ENCODE results near the gene SCARF1. TPM values are rescaled to one million over a fixed set of nuclear protein-coding genes. Genes with fewer than 3 reads are reported as not detected.
A peak's percentile ranks its signal among the peaks of the same experiment; 100 is the strongest.

SCARF1 gene
- total RNA-seq, 1 donor from 2014 or later = 11.2 TPM

- ATAC-seq (ENCODE audit: poor library complexity) (no peak), DNase-seq (no peak)
- intact Hi-C loops (cut with DNase I) = no loop called here
Observed at GRCh38 chr17:1650731-1651558, 5.4 kb upstream of the SCARF1 start.

GRCh38 chr17:1649844-1650501 lies 4.4 kb upstream of the SCARF1 start, which contains the start of gene RILP:
Gene RILP (minus strand): TSS chr17:1649866. CDS start chr17:1649804, 62 bp downstream.
- intact Hi-C loops (cut with DNase I) = loop anchor here (5.0 kb wide), 1 partner anchor 78 kb away; no protein-coding TSS in a partner anchor
- ATAC-seq (ENCODE audit: poor library complexity) (peak; percentile 67), DNase-seq (peak; percentile 91)

GRCh38 chr17:1648963-1649843 lies 3.7 kb upstream of the SCARF1 start:
- ATAC-seq (ENCODE audit: poor library complexity) = peak; percentile 64
- intact Hi-C loops (cut with DNase I) = loop anchor here (5.0 kb wide), 1 partner anchor 77 kb away; no protein-coding TSS in a partner anchor
- peak; percentile 98 for DNase-seq

DNA sequence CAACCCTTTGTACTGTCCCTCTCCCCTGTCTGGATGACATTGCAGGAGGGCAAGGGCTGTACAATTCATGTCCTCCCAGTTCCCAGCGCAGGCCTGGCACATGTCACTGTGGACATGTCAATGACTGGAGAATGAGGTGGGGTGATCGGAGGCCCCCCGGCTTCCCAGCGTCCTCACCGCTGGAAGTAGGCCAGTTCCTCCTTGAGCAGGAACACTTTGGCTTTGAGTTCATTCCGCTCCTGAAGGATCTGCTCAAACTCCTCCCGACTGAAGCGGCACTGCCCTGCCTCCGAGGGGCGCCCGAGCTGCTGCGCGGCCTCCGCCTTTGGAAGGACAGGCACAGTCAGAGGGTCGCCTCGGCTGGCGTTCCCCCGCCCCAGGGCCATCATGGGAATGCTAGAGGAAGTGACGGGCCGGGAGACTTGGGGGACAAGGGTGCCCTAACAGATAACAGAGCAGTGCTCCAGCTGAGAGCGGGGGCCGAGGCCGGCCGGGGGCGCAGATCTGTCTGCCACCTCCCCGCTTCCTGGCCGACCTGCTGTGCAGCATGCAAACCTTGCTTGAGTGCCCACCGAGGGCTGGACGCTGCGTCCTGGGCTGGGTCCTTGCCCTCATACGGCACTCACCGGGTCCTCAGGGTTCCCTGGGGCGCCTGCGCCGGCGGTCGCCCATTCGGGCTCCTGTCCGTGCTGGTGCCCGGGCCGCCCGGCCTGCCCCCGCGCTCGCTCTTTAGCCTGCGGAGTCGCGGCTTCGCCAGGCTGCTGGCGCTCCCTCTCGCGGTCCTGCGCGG lies 2.8 kb upstream of the SCARF1 start:
- ATAC-seq (ENCODE audit: poor library complexity) (peak; percentile 62), DNase-seq (peak; percentile 76)
- intact Hi-C loops (cut with DNase I) = loop anchor here (5.0 kb wide), 1 partner anchor 76 kb away; no protein-coding TSS in a partner anchor

DNA sequence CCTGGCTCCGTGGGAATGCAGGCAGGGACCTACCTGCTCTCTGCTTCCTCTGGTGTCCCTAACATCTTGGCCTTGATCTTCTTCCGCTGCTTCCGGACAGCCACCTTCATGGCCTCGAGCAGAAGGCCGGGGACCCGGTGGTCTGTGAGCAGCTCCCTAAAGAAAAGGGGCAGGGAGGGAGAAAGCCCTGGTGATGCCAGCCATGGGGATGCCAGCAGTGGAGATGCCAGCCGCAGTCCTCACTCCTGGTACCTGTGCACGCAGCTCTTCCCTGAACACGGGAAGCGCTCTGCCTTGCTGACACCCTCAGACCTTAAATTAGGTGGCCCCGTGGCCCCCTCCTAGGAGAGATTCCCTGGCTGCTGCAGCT lies 2.3 kb upstream of the SCARF1 start:
- DNase-seq (peak; percentile 46), ATAC-seq (ENCODE audit: poor library complexity) (no peak)
- intact Hi-C loops (cut with DNase I) = loop anchor here (5.0 kb wide), 1 partner anchor 75 kb away; no protein-coding TSS in a partner anchor

DNA sequence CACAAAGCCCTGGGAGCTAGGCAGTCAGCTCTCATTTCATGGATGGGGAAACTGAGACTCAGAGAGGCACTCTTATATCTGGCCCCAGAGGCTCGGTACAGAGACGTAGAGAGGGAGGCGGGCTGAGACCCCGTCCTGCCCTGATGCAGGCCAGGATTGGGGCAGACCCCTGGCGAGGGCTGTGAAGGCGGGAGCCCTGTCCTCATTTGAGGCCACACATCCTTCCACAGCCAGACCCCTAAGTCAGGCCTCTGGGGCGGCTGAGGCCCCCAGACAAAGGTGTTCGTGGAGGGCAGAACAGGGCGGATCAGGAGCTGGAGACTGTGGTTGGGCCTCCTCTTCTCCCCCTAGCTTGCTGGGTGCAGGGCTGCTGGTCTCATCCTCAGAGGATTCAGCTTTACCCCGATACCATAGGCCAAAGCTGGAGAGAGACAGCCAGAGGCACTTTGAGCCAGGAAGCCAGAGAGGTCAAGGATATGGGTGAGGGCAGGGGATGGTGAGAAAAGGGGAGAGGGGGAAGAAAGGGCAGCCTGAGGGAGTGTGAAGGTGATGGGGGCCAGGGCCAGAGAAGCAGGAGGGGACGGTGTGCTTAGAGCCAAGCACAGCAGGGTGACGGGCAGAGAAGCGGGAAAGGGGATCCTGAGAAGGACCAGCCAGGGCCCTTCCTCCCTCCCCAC lies 805 bp upstream of the SCARF1 start:
- ATAC-seq (ENCODE audit: poor library complexity) = no peak
- intact Hi-C loops (cut with DNase I) = loop anchor here (5.0 kb wide), 1 partner anchor 74 kb away; no protein-coding TSS in a partner anchor
- DNase-seq = no peak

GRCh38 chr17:1644493-1645206 lies 882 bp downstream of the SCARF1 start:
- DNase-seq = no peak
- intact Hi-C loops (cut with DNase I) = loop anchor here (5.0 kb wide), 1 partner anchor 72 kb away; no protein-coding TSS in a partner anchor
- ATAC-seq (ENCODE audit: poor library complexity) = no peak

GRCh38 chr17:1643999-1644492 lies 1.5 kb downstream of the SCARF1 start:
- intact Hi-C loops (cut with DNase I) = no loop called here
- ATAC-seq (ENCODE audit: poor library complexity) (peak; percentile 4), DNase-seq (peak; percentile 46)

GRCh38 chr17:1643293-1643998 lies 2.1 kb downstream of the SCARF1 start:
- ATAC-seq (ENCODE audit: poor library complexity) = peak; percentile 4
- intact Hi-C loops (cut with DNase I) = no loop called here
- peak; percentile 58 for DNase-seq

GRCh38 chr17:1641065-1641403 lies 4.5 kb downstream of the SCARF1 start:
- ATAC-seq (ENCODE audit: poor library complexity) (no peak), DNase-seq (no peak)
- intact Hi-C loops (cut with DNase I) = no loop called here

DNA sequence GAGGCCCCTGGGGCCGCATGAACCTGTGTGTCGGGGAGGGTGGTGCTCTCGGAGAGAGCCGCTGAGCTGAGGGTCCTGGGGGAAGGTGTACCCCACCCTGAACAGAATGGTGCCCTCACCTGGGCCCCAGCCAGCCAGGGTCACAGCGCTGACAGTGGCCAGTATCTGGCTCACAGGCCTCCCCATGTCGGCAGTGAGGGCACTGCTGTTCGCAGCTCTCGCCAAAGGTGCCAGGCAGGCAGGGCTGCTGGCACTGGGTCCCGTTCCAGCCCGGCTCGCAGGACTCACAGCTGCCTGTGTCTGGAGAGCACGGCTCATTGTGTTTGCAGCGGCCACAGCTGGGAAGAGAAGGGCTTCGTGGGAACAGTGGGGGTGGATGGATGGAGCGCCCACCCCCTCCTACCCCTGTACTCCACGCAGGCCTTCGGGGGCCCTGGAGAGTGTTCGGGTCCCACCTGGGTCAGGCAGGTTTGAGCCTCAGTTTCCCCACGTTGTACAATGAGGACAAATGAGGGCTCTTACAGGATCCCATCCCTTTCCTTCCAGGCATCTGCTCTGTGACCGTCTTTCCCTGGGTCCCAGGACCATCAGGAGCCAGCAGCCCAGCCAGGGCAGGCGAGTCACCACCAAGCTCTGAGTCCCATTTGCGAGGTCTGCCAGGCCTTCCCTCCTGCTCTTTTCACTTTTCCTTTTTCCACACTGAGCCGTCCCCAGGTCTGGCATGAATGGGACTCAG lies 5.0 kb downstream of the SCARF1 start:
- intact Hi-C loops (cut with DNase I) = no loop called here
- DNase-seq (peak; percentile 67), ATAC-seq (ENCODE audit: poor library complexity) (peak; percentile 27)

DNA sequence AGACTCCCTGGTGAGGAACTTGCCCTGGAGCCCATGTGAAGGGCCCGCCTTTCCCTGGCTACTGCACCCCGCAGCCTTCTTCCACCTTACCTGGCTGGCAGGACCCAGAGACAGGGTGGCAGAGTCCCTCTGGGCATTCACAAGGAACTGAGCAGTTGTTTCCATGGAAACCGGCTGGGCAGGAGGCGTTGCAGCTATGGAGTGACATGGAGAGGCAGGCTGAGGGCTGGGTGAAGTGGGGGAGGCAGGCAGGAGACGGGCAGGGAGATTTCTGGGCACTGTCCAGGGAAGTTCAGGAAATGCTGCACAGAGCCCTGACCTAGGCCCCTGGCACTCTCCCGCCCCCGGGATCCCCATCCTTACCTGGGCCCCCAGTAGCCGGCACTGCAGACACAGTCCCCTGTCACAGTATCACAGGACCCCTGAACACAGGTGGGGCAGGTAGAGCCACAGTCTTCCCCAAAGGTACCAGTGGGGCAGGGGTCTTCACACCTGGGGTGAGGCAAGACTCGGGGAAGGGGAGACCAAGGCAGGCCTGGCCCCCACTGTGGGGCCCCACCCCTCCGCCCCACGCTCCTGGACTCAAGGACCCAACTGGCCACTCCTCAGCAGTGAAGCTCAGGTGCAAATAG lies 5.9 kb downstream of the SCARF1 start:
- ATAC-seq (ENCODE audit: poor library complexity) (no peak), DNase-seq (no peak)
- intact Hi-C loops (cut with DNase I) = no loop called here

GRCh38 chr17:1638624-1639300 lies 6.8 kb downstream of the SCARF1 start:
- ATAC-seq (ENCODE audit: poor library complexity) = no peak
- no peak for DNase-seq
- intact Hi-C loops (cut with DNase I) = no loop called here

GRCh38 chr17:1638171-1638590 lies 7.4 kb downstream of the SCARF1 start:
- DNase-seq (no peak), ATAC-seq (ENCODE audit: poor library complexity) (no peak)
- intact Hi-C loops (cut with DNase I) = no loop called here
